ENCODE measurements around the gene SMAP1.

The SMAP1 gene

DNA sequence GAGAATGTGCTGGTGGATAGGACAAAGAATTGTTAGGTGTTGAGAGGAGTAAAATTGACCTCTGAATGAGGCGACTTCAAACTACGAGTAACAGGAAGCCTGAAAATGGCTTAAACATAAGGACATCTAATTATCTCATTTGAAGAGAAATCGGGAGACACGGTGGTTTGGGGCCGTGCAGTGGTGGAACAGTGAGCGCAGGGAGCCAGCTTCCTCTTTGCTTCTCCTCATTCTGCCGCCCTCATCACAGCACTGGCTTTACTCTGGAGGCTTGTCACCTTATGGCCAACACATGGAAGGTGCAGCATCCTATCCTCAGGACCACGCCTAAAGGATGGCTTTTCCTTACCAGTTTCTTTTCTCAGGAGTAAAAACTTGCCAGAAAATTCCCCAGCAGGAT is 174.9 kb downstream of the SMAP1 start:
- TF ChIP-seq ZFX (IDR thresholded peaks at IDR 0.05; ENCODE audit: borderline replicate concordance), result no peak
- TF ChIP-seq, protein P1, sequence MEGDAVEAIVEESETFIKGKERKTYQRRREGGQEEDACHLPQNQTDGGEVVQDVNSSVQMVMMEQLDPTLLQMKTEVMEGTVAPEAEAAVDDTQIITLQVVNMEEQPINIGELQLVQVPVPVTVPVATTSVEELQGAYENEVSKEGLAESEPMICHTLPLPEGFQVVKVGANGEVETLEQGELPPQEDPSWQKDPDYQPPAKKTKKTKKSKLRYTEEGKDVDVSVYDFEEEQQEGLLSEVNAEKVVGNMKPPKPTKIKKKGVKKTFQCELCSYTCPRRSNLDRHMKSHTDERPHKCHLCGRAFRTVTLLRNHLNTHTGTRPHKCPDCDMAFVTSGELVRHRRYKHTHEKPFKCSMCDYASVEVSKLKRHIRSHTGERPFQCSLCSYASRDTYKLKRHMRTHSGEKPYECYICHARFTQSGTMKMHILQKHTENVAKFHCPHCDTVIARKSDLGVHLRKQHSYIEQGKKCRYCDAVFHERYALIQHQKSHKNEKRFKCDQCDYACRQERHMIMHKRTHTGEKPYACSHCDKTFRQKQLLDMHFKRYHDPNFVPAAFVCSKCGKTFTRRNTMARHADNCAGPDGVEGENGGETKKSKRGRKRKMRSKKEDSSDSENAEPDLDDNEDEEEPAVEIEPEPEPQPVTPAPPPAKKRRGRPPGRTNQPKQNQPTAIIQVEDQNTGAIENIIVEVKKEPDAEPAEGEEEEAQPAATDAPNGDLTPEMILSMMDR (IDR thresholded peaks at IDR 0.05), result no peak
- no peak overlapping the region for H3K27ac ChIP-seq

DNA sequence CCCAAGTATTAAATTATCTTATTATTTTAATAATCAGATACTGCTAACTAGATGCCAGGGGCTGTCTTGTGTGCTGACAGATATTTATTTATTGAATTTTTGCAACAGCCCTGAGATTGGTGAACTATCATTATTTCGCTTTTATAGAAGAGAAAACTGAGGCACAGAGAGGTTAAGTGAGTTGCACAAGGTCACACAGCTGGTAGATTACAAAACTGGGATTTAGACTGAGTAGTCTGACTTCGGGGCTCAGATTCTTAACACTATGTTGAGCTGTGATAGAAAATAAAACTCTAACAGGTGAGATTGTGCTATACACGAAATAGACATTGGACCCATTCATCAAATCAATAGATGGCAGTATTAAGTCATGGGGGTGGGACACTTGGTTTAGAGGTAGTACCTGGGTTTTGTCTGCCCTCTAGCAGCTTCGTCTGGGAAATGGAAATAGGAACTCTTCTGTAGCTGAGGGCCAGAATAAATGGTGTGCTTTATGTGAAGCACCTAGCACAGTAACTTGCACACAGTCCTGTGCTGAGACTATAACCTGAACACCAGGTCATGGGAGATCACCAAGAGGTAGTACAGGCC is 175.7 kb downstream of the SMAP1 start:
- no peak for TF ChIP-seq ZFX (IDR thresholded peaks at IDR 0.05; ENCODE audit: borderline replicate concordance)
- TF ChIP-seq, protein P1 (IDR thresholded peaks at IDR 0.05), result no peak
- H3K27ac ChIP-seq, result no peak overlapping the region

DNA sequence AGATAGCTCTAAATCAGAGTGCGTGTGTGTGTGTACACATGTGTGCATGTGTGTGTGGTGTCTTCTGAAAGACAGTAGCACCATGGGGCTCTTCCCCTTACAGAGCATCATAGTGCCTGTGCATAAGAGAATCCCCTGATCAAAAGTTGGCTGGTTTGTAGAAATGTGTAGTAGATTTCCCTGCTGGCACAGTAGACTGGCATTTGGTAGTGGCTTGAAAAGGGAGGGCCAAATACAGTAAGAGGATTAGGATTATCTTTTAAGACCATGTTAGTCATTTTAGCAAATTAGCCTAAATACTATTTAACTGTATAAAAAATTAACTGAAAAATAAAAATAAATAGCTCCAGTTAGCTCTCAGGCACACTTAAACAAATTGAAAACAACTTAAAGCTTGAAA is 176.6 kb downstream of the SMAP1 start:
- H3K27ac ChIP-seq, result no peak overlapping the region
- TF ChIP-seq, protein P1 (IDR thresholded peaks at IDR 0.05), result no peak
- TF ChIP-seq ZFX (IDR thresholded peaks at IDR 0.05; ENCODE audit: borderline replicate concordance), result no peak

DNA sequence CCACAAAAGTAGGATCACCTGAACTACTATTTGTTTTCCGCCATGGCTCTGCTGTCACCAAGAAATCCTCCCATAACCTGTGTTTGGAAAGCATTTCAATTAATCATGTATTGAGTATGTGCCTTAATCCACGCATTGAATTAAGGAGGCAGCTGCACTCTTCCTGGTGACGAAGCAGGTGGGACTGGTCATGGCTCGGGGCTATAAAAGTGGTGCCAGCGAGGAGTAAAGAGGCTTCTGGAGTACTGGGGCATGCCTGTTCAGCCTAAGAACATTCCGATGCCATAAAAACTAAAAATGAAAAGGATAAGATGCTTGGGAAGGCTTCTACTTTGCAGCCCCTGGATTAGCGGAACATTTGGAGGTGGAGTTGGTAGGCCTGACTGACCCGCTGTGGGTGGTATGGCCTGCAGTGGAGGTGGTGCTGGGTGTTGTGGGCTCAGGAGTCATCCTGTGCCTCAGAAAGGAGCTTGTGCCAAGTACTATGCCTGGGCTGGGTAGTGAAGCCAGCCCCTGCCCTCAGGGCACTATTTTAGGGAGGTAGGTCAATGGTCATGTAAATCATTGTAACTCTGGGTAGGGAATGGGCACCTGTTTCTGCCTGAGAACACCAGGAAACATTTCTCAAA is 178.6 kb downstream of the SMAP1 start:
- TF ChIP-seq ZFX (IDR thresholded peaks at IDR 0.05; ENCODE audit: borderline replicate concordance), result no peak
- TF ChIP-seq, protein P1 (IDR thresholded peaks at IDR 0.05), result no peak
- no peak overlapping the region for H3K27ac ChIP-seq

DNA sequence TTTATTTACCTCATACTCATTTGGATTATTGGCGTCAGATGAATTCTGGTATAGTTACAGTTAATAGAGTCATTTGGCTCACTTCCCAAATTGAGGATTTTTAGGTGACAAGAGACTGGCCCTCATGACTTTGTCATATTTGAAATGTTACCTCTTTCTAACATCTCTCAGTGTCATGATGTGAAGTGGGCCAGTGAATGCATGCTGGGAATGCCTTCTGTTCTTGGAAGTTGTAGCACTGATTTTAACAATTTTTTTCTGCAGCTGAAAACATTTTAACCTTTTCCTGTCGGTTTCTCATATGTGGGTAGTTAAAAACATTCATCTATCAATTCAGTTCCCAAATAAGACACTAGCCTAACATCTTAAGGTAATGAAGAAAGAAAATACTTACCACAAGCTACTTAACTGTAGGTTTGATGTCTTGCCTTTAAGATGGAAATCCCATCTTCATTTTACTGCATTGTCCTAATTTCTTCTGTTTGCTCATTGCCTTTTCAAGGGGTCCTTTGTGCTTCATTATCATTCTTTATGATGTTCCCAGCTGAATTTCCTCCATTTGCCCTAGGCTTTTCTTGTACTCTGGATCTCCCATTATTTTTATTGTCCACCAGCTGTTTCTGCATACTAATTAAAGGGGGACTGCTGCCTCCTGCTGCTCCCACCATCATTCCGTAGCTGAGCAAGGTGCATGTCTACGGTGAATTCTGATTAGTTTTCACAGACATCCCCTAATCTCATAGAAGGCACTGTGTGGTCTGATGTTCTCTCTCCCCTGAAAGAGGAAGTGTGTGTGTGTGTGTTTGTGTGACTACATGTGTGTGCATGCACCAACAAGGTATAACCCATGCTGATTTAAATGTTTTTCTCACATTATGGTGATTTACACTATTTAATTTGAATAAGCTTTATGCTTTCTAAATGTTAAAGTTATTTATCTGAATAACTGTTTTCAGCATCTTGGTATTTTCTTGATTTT is 179.7 kb downstream of the SMAP1 start:
- H3K27ac ChIP-seq, result no peak overlapping the region
- TF ChIP-seq, protein P1 (IDR thresholded peaks at IDR 0.05), result no peak
- no peak for TF ChIP-seq ZFX (IDR thresholded peaks at IDR 0.05; ENCODE audit: borderline replicate concordance)

DNA sequence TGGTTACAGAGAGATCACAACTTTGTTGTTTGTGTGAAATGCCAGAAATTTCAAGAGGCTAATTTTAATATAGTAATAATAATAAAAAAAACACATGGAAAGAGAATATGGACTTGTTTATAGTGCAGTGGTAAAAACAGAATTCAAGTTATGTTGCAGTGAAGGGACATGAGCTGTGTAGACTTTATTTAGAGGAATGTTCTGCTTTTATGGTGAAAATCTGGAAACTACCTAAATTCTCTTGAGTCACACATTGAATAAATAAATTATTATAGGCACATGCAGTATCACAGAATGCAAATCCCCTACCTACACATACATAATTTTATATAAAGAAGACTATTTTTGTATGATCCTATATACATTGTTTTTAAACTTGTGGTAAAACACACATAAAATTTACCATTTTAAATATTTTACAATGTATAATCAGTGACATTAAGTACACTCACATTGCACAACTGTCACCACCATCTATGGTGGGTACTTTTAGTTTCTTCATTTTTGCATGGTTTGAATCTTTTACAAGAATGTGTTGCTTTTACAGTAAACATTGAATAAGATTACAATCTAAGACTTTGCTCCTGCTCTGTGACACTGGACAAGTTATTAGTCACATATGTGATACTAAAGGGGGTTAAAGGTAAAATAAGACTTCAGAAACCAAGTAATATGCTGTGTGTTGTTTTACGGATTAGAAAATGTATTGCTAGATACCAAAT is 181.8 kb downstream of the SMAP1 start:
- TF ChIP-seq ZFX (IDR thresholded peaks at IDR 0.05; ENCODE audit: borderline replicate concordance), result no peak
- TF ChIP-seq, protein P1 (IDR thresholded peaks at IDR 0.05), result no peak
- no peak overlapping the region for H3K27ac ChIP-seq
